Measurements from ENCODE around the gene C5orf47. TPM values are rescaled to one million over a fixed set of nuclear protein-coding genes. Genes with fewer than 3 reads are reported as not detected.

C5orf47 gene
- total and polyA plus RNA-seq, 2 of the 4 experiments (the other 2 are of a cell fraction) = not detected

GRCh38 chr5:173989432-173990082 is 587 bp downstream of the C5orf47 start:
- Histone ChIP-seq H3K79me1 (ENCODE audit: low read depth in 1 of 2, low read length in 2 of 2) (no peaks in the 10 kb centered on the region), H3K27ac (ENCODE audit: insufficient read depth, low read length) (no peak overlapping the region), H3K9me3 (ENCODE audit: control insufficient read depth, insufficient read depth, low read length) (no peaks in the 10 kb centered on the region), H3K4ac (ENCODE audit: low read depth, low read length) (no peak overlapping the region), H4K91ac (ENCODE audit: insufficient read depth, low read depth, low read length) (no peak overlapping the region), H3K36me3 (ENCODE audit: control insufficient read depth, insufficient read depth, low read length) (no peaks in the 10 kb centered on the region), H3K14ac (replicated peaks; ENCODE audit: low read depth, low read length) (no peak overlapping the region), H2BK5ac (ENCODE audit: low read depth, low read length, poor library complexity, severe bottlenecking) (no peak overlapping the region), H2AK9ac (replicated peaks; ENCODE audit: low read depth, low read length, poor library complexity) (no peak overlapping the region), H3K18ac (ENCODE audit: low read depth, low read length) (no peak overlapping the region), H4K8ac (ENCODE audit: low read depth in 2 of 2, low read length in 2 of 2) (no peak overlapping the region), H3K9ac (ENCODE audit: low read depth, low read length) (no peak overlapping the region), H3K4me3 (ENCODE audit: insufficient read depth, low read depth, low read length) (no peak overlapping the region), H4K5ac (ENCODE audit: low read depth, low read length) (no peak overlapping the region), H2BK20ac (ENCODE audit: low read depth, low read length) (no peak overlapping the region), H2AFZ (replicated peaks; ENCODE audit: low read length, poor library complexity) (no peak overlapping the region), H3K4me2 (ENCODE audit: low read depth, low read length) (no peak overlapping the region), H3K23ac (ENCODE audit: low read depth, low read length) (no peak overlapping the region), H2BK120ac (ENCODE audit: low read depth, low read length) (no peak overlapping the region), H3K56ac (ENCODE audit: extremely low read depth, insufficient read depth, low read length) (no peak overlapping the region), H4K20me1 (ENCODE audit: insufficient read depth, low read length) (no peaks in the 10 kb centered on the region), H3K9me1 (ENCODE audit: insufficient read depth, low read length) (no peaks in the 10 kb centered on the region), H2AK5ac (ENCODE audit: low read depth, low read length) (no peak overlapping the region), H3K27me3 (ENCODE audit: control insufficient read depth, insufficient read depth, low read length) (peaks cover 3% of the 10 kb centered on the region), H2BK15ac (ENCODE audit: low read depth, low read length) (no peak overlapping the region), H3K4me1 (ENCODE audit: control insufficient read depth, insufficient read depth, low read length) (no peaks in the 10 kb centered on the region)
- WGBS, 2 experiments (ENCODE audit: extremely low coverage in 2 of 2, insufficient read length in 1 of 2) = 90% methylated on average over 6 of the region's 41 CpGs; no CpG with 5 or more reads in 1 of the 2 experiments
- dilution Hi-C loops (cut with HindIII; ENCODE audit: low sequenced_read_pairs, unreplicated experiment) (no loop called here), intact Hi-C loops (cut with micrococcal nuclease) (no loop called here), in situ Hi-C loops (cut with MboI; ENCODE audit: low sequenced_read_pairs) (no loop called here)
- DNase-seq (no peak), ATAC-seq (ENCODE audit: low read depth) (no peak)
- no peak for TF ChIP-seq POLR2A (IDR thresholded peaks at IDR 0.05; ENCODE audit: low read depth, low read length)
- TF ChIP-seq USF2 (IDR thresholded peaks at IDR 0.05; ENCODE audit: low read depth, low read length) = no peak
- TF ChIP-seq BHLHE40 (IDR thresholded peaks at IDR 0.05; ENCODE audit: low read depth, low read length) = no peak
- TF ChIP-seq CEBPB (IDR thresholded peaks at IDR 0.05; ENCODE audit: low read depth, low read length) = no peak
- TF ChIP-seq RAD21 (IDR thresholded peaks at IDR 0.05; ENCODE audit: low read length) = no peak
- TF ChIP-seq NFE2L2 (IDR thresholded peaks at IDR 0.05; ENCODE audit: low read depth, low read length) = no peak
- no peak for TF ChIP-seq CHD1 (IDR thresholded peaks at IDR 0.05; ENCODE audit: low read depth, low read length)
- no peak for TF ChIP-seq MAZ (IDR thresholded peaks at IDR 0.05; ENCODE audit: borderline replicate concordance, low read depth, low read length)
- TF ChIP-seq SMC3 (IDR thresholded peaks at IDR 0.05; ENCODE audit: low read depth, low read length) = no peak
- no peak for TF ChIP-seq FOS (IDR thresholded peaks at IDR 0.05; ENCODE audit: low read depth, low read length)
- no peak for TF ChIP-seq CTCF (conservative IDR thresholded peaks at IDR 0.05; ENCODE audit: low read depth, low read length)
- no peak for TF ChIP-seq MAFK (IDR thresholded peaks at IDR 0.05; ENCODE audit: low read depth, low read length)
- TF ChIP-seq RCOR1 (IDR thresholded peaks at IDR 0.05; ENCODE audit: insufficient replicate concordance, low read length) = no peak
- no TSS peak for BruUV-seq (replicated peaks)
- POLR2A ChIA-PET (ENCODE audit: unreplicated experiment) = no interaction called here
- CTCF ChIA-PET = no interaction called here

All from IMR-90 (cell line).